ENCODE measurements around the gene NDEL1.

The NDEL1 gene

DNA sequence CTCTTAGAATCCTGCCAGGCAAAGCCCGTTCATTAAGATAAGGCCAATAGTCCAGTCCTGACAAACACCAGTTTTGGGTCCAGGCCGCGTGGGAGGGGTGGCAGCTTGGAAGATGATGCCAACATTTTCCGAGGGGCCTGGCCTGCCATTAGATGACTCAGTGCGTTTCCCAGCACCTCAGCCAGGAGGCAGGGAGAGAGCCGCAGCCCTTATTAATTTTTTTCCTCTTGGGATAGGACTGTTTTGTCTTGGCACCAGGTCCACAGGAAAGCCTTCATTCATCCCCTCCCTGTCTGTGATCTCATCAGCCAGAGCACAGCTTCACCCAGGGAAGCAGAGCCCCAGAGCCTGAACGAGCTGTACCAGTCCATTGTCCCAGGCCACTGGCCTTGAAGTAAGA, 4.7 kb upstream of the NDEL1 start:
- no peak for DNase-seq
- ATAC-seq, result no peak
- H3K4me3 Mint-ChIP-seq, result no peak overlapping the region
- H3K4me1 Mint-ChIP-seq, result peaks cover 4% of the 10 kb centered on the region
- no peak overlapping the region for H3K27ac Mint-ChIP-seq
- H3K9me3 Mint-ChIP-seq, result no peaks in the 10 kb centered on the region
- no peaks in the 10 kb centered on the region for H3K36me3 Mint-ChIP-seq (ENCODE audit: low read depth)
- H3K27me3 Mint-ChIP-seq, result no peaks in the 10 kb centered on the region

DNA sequence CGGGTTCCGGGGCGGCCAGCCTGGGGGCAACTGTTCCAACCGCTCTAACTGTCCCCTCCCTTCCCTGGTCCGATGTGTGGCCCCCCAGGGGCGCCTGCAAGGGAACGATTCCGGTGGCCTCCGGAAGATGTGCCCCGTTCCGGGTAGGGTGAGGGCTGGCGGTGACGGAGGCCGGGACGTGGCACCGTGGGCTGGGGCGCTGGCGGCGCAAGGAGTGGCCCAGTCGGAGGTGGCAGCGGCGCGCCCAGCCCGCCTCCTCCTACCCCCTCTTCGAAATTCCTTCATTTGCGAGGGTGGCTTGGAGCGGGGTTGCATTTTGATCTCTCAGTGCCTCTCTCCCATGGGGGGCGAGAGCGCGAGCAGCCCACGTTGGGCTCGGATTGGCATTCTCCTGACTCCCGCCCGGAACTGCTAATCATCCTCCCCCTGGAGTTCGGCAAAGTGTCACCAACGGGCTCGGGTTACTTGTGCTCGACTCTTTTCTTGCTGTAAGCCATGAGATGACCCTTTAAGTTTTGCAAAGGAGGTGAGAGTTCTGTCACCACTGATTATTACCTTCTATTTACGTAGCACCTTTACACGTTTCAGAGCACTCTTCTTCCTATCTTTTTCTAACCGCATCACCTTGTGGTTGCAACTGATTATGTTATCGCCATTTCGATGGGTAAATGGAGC, 622 bp downstream of the NDEL1 start:
- peak; percentile 72 for ATAC-seq
- H3K4me3 Mint-ChIP-seq, result peak overlapping the region; percentile 97
- H3K27ac Mint-ChIP-seq, result peak overlapping the region; percentile 94
- peaks cover 45% of the 10 kb centered on the region for H3K4me1 Mint-ChIP-seq
- peak; percentile 66 for DNase-seq
- H3K27me3 Mint-ChIP-seq, result no peaks in the 10 kb centered on the region
- H3K36me3 Mint-ChIP-seq (ENCODE audit: low read depth), result peaks cover 16% of the 10 kb centered on the region
- H3K9me3 Mint-ChIP-seq, result no peaks in the 10 kb centered on the region

DNA sequence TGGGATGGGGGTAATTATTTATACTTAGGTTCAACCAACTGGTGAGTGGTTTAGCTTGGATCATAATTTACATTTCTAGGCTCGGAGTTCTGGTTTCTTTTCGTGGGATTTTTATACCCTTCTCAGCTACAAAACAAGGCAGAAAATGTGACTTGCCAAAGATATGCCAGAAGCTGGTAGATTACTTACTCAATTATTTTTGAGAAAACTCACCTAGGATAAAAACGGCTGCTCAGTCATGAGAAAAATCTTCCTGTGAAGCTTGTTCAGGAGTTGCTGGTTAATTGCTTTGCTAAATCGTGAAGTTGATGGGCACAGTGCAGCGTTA, 1.1 kb downstream of the NDEL1 start:
- H3K4me1 Mint-ChIP-seq, result peaks cover 50% of the 10 kb centered on the region
- no peaks in the 10 kb centered on the region for H3K27me3 Mint-ChIP-seq
- H3K36me3 Mint-ChIP-seq (ENCODE audit: low read depth), result peaks cover 16% of the 10 kb centered on the region
- H3K9me3 Mint-ChIP-seq, result no peaks in the 10 kb centered on the region
- ATAC-seq, result no peak
- H3K27ac Mint-ChIP-seq, result peak overlapping the region; percentile 94
- H3K4me3 Mint-ChIP-seq, result peak overlapping the region; percentile 97
- DNase-seq, result no peak

DNA sequence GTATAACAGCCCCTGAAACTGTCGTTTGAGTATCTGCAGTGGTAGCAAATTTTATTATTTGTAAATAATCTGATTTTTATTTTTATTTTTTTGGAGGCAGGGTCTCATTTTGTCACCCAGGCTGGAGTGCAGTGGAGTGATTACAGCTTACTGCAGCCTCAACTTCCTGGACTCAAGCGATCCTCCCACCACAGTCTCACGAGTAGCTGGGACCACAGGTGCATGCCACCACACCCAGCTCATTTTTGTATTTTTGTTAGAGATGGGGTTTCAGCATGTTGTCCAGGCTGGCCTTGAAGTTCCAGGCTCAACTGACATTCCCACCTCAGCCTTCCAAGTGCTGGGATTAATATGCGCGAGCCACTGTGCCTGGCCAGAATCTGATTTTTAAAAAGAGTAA, 2.8 kb downstream of the NDEL1 start:
- Mint-ChIP-seq H3K27me3 (no peaks in the 10 kb centered on the region), H3K4me3 (no peak overlapping the region), H3K9me3 (no peaks in the 10 kb centered on the region), H3K4me1 (peaks cover 62% of the 10 kb centered on the region), H3K27ac (no peak overlapping the region), H3K36me3 (ENCODE audit: low read depth) (peaks cover 16% of the 10 kb centered on the region)
- no peak for ATAC-seq
- no peak for DNase-seq

DNA sequence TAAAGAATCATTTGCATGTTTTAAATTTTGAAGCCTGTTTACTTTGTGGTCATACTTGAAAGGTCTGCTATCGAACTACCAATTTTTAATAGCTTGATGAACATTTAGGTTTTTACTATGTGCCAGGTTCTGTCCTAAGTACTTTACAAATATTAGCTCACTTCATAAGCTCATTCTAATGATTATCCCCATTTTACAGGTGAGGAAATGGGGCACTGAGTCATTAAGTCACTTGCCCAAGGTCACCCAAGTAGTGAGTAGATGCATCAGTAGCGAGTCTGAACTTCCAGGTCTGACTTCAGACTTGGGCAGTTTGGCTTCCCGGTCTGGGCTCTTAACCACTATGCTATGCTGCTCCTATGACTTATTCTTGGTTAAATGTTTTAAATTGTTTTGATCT, 4.0 kb downstream of the NDEL1 start:
- H3K4me1 Mint-ChIP-seq, result peaks cover 70% of the 10 kb centered on the region
- ATAC-seq (no peak), DNase-seq (no peak)
- no peak overlapping the region for H3K27ac Mint-ChIP-seq
- no peaks in the 10 kb centered on the region for H3K27me3 Mint-ChIP-seq
- H3K9me3 Mint-ChIP-seq, result no peaks in the 10 kb centered on the region
- no peak overlapping the region for H3K4me3 Mint-ChIP-seq
- H3K36me3 Mint-ChIP-seq (ENCODE audit: low read depth), result peaks cover 23% of the 10 kb centered on the region

DNA sequence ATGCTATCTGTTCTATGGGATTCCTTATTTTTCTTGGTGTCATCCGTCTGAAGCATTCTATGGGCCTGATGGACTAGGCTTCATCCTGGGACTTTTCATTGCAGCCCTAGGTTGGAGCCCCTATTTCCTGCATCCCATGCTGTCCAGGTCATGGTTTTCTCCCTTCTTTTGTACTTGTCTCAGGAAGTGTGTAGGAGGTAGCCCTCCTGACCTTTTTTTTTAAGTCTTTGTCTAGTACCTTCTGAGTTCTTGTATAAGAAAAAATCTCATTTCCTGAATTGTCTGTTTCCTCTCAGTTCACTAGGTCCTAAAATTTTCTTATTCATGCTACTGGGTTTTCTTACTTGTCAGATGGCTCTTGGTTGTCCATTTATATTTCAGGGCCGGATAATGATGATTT, 6.0 kb downstream of the NDEL1 start:
- Mint-ChIP-seq H3K36me3 (ENCODE audit: low read depth) (peaks cover 31% of the 10 kb centered on the region), H3K27me3 (no peaks in the 10 kb centered on the region), H3K9me3 (no peaks in the 10 kb centered on the region), H3K4me3 (no peak overlapping the region), H3K4me1 (peaks cover 63% of the 10 kb centered on the region), H3K27ac (peak overlapping the region; percentile 52)
- no peak for DNase-seq
- ATAC-seq, result no peak

DNA sequence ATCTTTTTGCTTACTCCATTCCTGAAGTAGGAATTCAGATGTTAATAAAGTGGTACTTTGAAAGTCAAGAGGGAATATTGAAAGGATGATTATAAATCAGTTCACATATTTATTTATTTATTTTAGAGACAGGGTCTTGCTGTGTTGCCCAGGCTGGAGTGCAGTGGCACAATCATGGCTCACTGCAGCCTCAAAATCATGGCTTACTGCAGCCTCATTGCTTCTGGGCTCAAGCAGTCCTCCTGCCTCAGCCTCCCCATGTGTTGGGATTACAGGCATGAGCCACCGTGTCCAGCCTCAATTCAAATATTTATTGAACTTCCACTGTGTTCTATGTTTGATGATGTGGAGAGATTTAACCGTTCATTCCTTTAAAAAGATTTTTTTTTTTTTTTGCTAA, 6.6 kb downstream of the NDEL1 start:
- ATAC-seq (no peak), DNase-seq (no peak)
- peaks cover 58% of the 10 kb centered on the region for H3K4me1 Mint-ChIP-seq
- peaks cover 35% of the 10 kb centered on the region for H3K36me3 Mint-ChIP-seq (ENCODE audit: low read depth)
- H3K4me3 Mint-ChIP-seq, result no peak overlapping the region
- no peaks in the 10 kb centered on the region for H3K27me3 Mint-ChIP-seq
- H3K9me3 Mint-ChIP-seq, result no peaks in the 10 kb centered on the region
- peak overlapping the region; percentile 52 for H3K27ac Mint-ChIP-seq

DNA sequence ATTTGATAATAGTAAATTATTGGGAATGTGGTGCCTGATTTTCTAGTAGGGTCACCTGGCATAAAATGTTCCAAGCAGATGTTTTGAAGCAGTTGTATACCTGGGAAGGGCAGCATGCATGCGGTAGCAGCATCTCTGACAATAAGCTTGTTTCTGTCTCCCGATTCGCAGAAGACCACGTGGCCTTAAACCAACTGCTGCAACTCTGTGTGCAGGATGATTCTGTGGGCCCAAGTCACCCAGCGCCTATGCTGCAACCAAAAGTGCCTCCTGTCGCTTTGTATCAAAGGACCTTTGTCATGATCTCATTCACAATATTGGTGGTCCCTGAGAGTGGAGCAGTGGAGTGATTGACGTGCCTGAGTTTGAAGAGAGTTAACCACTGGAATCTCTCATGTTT, 8.1 kb downstream of the NDEL1 start:
- Mint-ChIP-seq H3K36me3 (ENCODE audit: low read depth) (peaks cover 40% of the 10 kb centered on the region), H3K27me3 (no peaks in the 10 kb centered on the region), H3K4me3 (no peak overlapping the region), H3K27ac (no peak overlapping the region), H3K4me1 (peaks cover 45% of the 10 kb centered on the region), H3K9me3 (no peaks in the 10 kb centered on the region)
- DNase-seq, result no peak
- ATAC-seq, result no peak

DNA sequence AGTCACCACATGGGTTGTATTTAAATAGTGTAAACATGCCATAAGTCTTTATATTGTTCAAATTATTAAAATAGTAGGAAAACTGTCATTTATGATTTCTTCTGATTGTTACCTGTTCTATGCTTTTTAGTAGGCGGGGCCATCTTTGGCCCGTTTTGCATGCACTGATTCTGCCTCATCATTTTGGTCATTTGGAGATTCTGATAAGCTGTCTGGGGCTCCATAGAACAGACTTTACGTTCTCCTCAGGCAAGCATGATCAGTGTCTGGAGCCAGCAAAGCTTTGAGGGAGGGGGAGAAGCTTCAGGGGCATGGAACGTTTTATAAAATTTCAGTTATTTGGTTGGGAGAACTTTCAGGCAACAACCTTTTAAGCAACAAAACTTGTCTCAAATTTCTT, 8.8 kb downstream of the NDEL1 start:
- ATAC-seq (no peak), DNase-seq (no peak)
- no peaks in the 10 kb centered on the region for H3K9me3 Mint-ChIP-seq
- no peaks in the 10 kb centered on the region for H3K27me3 Mint-ChIP-seq
- peaks cover 41% of the 10 kb centered on the region for H3K4me1 Mint-ChIP-seq
- no peak overlapping the region for H3K4me3 Mint-ChIP-seq
- H3K27ac Mint-ChIP-seq, result no peak overlapping the region
- peaks cover 43% of the 10 kb centered on the region for H3K36me3 Mint-ChIP-seq (ENCODE audit: low read depth)

DNA sequence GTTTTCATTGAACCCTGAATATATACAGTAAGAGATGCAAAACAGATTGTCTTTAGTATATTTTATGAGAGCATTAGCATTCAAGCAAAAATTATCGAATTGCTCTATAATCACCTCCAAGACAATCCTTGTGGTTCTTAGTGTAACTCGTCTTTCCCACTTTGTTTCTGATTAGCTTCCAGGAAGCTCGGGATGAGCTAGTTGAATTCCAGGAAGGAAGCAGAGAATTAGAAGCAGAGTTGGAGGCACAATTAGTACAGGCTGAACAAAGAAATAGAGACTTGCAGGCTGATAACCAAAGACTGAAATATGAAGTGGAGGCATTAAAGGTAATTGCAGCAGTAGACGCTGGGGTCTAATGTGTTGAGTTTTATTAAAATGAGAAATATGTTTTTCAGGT, 9.9 kb downstream of the NDEL1 start:
- Mint-ChIP-seq H3K4me3 (no peak overlapping the region), H3K4me1 (peaks cover 31% of the 10 kb centered on the region), H3K27ac (no peak overlapping the region), H3K9me3 (no peaks in the 10 kb centered on the region), H3K36me3 (ENCODE audit: low read depth) (peaks cover 43% of the 10 kb centered on the region), H3K27me3 (no peaks in the 10 kb centered on the region)
- no peak for ATAC-seq
- no peak for DNase-seq

DNA sequence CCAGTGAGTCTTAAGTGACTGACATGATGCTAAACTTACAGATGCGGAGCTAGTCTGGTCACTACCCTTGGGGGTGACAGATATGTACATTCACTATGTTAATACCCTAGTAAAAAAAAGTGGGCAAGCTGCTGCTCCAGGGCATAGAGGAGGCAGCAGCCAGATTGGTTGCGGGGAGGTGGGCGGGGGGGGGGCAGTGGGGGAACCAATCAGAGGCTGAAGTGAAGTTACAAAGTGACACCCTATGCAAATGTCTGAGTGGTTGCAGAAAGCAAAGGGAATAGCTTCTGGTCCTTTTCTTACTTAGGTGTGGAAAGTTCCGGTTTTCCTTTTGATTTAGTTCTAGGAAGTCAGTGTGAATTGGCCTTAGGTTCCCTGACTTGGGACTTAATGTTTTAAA, 12.1 kb downstream of the NDEL1 start:
- Mint-ChIP-seq H3K27ac (no peak overlapping the region), H3K4me3 (no peak overlapping the region), H3K9me3 (no peaks in the 10 kb centered on the region), H3K27me3 (no peaks in the 10 kb centered on the region), H3K4me1 (peaks cover 13% of the 10 kb centered on the region), H3K36me3 (ENCODE audit: low read depth) (peaks cover 58% of the 10 kb centered on the region)
- DNase-seq (no peak), ATAC-seq (no peak)

DNA sequence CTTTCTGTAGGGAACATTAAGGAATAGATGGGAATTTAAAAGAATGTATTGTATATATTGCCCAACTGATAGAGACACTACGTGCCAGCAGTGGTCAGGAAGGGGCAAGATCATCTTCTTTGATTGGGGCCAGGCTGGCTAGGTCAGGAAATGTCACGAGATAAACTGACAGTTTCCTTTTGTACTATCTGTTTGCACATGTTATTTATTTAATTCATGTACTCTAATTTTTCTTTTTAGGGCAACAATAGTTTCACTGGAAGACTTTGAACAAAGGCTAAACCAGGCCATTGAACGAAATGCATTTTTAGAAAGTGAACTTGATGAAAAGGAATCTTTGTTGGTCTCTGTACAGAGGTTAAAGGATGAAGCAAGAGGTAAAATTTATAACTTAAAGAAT, 12.6 kb downstream of the NDEL1 start:
- Mint-ChIP-seq H3K9me3 (no peaks in the 10 kb centered on the region), H3K36me3 (ENCODE audit: low read depth) (peaks cover 58% of the 10 kb centered on the region), H3K27ac (no peak overlapping the region), H3K4me3 (no peak overlapping the region), H3K4me1 (peaks cover 9% of the 10 kb centered on the region), H3K27me3 (no peaks in the 10 kb centered on the region)
- DNase-seq, result no peak
- ATAC-seq, result no peak

DNA sequence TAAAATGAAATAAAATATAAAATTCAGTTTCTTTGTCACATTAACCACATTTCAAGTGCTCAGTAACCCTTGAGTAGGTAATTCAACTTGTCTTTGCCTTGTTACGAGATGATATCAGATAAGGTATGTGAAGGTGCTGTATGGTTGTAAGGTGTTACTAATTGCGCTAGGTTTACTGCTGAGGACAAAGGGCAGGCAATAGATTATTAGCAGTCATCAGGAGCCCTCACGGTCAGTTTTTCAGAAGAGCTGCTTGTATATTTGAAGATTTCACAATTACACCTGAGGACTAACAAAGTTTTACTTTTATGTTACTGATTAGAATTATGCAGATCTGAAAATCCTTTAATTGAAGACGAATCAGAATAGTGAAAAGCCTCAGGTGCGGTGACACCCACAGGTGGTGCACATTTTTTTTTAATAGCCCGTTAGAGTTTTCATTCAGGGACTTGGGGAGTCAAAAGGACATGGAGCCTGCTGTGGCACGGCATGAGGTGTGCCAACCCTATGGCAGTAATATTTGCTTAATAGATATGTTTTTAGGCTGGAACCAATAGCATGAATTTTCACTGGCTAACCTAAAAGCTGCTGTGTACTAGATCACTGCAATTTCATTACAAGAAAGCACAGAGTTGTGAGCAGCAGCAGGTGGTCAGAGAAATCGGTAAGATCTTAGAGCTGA, 16.4 kb downstream of the NDEL1 start:
- ATAC-seq (no peak), DNase-seq (no peak)
- Mint-ChIP-seq H3K4me3 (no peak overlapping the region), H3K4me1 (peaks cover 4% of the 10 kb centered on the region), H3K27me3 (no peaks in the 10 kb centered on the region), H3K27ac (no peak overlapping the region), H3K36me3 (ENCODE audit: low read depth) (peaks cover 58% of the 10 kb centered on the region), H3K9me3 (no peaks in the 10 kb centered on the region)

DNA sequence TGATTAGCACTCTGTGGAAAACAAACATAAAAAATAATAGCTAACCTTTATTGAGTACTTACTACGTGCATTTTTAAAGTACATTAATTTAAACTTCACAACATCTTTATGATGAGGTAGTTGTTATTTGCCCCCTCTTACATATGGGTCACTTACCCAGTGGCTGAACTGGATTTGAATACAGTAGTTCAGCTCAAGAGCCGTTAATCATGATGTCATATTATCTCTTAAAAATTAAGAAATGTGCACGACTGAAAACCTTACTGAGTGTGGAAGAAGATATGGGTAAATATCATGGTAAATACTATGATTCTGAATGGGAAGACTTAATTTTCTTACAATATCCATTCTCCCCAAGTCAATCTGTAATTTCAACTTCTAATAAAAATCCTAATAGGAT, 17.6 kb downstream of the NDEL1 start:
- DNase-seq (no peak), ATAC-seq (no peak)
- Mint-ChIP-seq H3K27me3 (no peaks in the 10 kb centered on the region), H3K36me3 (ENCODE audit: low read depth) (peaks cover 59% of the 10 kb centered on the region), H3K27ac (no peak overlapping the region), H3K4me3 (no peak overlapping the region), H3K4me1 (peaks cover 9% of the 10 kb centered on the region), H3K9me3 (no peaks in the 10 kb centered on the region)

DNA sequence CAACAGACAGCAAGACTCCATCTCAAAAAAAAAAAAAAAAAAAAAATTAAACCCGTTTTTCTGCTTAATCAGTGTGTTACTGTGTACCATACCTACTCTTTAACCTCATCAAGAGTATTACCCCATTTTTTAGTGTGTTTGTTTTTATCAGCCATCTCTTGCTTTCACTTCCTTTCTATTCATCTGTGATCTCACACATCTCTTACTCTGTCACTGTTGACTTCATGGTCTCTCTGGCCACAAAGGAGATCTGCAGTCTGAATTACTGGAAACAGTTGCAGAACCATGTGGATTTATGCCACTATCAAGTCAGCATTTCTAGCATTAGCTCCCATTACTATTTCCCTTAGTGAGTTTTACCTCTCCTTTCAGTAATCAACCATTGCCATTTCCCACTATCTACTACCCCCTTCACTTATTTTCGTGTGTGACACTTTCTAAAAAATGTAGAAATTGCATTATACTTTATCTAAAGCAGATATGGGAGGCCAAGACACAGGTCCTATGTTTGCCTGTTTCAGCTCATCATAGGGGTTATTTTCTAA, 20.1 kb downstream of the NDEL1 start:
- DNase-seq (no peak), ATAC-seq (no peak)
- no peaks in the 10 kb centered on the region for H3K9me3 Mint-ChIP-seq
- H3K36me3 Mint-ChIP-seq (ENCODE audit: low read depth), result peaks cover 53% of the 10 kb centered on the region
- no peak overlapping the region for H3K27ac Mint-ChIP-seq
- no peaks in the 10 kb centered on the region for H3K27me3 Mint-ChIP-seq
- no peak overlapping the region for H3K4me3 Mint-ChIP-seq
- peaks cover 9% of the 10 kb centered on the region for H3K4me1 Mint-ChIP-seq
